Measurements from ENCODE around the gene FAM78B.

DNA sequence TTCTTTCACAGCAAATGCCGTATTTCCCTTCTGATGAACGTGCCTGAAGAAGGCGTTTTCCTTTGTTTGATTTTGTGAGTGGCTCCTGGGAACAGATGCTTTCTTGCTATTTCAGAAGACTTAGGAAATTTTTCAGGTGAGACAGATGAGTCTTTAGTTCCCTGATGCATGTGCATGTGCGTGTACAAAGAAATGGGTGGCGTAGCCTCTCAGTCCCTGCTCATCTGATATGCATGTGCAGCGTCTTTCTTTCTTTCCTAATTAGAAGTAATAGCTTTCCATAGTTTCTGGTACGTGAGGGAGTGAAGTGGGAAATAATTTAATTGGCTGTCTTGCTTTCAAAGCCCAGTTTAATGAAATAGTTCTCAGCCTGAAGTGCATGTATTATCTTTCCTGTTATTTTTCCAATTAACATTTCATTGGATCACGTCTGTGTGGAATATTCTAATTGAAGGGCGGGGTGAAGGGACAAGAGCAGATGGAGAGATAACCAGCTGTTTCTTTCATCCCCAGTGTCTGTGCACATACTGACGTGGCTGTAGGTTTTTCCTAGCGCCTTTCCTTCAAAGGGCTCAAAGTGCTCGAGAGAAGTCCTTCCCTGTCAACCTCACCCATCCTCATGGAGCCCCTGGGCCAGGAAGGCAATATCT lies 104.3 kb downstream of the FAM78B start:
- TF ChIP-seq, protein P1, sequence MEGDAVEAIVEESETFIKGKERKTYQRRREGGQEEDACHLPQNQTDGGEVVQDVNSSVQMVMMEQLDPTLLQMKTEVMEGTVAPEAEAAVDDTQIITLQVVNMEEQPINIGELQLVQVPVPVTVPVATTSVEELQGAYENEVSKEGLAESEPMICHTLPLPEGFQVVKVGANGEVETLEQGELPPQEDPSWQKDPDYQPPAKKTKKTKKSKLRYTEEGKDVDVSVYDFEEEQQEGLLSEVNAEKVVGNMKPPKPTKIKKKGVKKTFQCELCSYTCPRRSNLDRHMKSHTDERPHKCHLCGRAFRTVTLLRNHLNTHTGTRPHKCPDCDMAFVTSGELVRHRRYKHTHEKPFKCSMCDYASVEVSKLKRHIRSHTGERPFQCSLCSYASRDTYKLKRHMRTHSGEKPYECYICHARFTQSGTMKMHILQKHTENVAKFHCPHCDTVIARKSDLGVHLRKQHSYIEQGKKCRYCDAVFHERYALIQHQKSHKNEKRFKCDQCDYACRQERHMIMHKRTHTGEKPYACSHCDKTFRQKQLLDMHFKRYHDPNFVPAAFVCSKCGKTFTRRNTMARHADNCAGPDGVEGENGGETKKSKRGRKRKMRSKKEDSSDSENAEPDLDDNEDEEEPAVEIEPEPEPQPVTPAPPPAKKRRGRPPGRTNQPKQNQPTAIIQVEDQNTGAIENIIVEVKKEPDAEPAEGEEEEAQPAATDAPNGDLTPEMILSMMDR (conservative IDR thresholded peaks at IDR 0.05; ENCODE audit: low read length) = no peak
- TF ChIP-seq EZH2phosphoT487 (IDR thresholded peaks at IDR 0.05; ENCODE audit: borderline replicate concordance) = no peak
